HG03196 (cell line): ENCODE results near the gene PKNOX2.

ENCODE experiments used
- ATAC-seq: cut with Tn5 transposase; IDR thresholded peaks from one replicate; pipeline ENCODE4 v1.9.1; 2021; ENCODE audit not compliant: unreplicated experiment

PKNOX2 gene

DNA sequence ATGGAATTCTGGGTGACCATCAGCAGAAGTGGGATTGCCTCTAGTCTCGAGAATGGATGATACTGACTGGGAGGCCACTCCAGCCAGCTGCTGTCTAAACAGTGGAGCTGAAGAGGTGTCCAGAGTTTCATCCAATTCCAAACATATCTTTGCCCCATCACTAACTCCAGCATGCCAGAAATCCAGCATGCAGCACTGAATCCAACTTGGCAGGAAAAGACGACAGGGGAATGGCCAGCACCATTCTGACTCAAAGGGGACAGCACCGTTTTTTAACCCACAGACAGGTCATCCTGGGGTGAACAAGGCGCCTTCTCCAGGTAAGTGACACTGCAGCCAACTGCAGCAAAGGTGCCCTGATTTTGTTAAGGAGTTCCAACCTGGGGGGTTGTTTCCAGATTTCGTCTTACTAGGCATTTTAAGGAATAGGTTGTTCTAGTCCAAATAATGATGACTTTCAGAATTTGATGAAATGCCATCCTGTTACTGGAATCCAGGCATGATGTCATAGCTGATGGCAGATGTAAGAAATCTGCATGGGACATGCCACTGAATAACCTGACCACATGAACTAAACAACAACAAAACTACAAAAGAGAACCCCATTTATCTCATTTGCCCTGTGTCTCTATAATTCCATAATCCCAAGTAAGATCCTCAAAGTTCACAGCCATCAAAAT lies 299.2 kb downstream of the PKNOX2 start:
- ATAC-seq, result no peak

DNA sequence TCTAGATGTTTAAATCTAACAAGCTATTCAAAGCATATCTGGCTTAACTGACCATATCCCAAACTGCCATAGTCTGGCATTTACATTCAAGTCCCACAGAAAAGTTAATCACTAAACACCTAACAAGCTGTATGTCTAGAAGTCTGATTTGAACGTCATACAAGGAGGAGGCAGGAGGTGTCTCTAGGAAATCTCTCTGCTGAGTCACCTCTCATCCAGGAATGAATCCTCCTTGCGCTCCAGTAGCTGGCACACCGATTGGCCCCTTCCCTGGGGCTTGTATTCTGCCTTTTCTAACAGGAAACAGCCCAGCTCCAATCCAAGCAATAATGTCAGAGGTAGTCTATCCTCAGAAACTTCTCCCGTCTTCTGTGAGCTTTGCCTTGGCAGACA lies 299.7 kb downstream of the PKNOX2 start:
- ATAC-seq, result no peak

DNA sequence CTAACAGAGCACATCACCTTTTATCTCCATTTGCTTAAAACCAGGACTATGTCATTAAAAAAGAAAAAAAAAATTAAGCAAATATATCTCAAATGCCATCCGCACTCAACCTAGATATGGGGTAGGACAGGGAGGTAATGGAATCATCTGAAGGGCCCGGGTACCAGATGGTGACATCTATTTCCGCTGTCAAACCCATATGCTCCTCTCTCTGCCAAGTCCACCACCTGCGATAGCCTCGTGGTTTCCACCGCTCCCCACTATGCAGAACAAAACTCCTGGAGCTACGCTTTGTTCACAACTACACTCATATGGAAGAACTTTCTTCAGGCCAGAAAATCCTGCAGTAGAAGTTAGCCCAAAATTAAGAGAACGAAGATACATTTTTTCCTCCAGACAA lies 300.1 kb downstream of the PKNOX2 start:
- ATAC-seq, result no peak

DNA sequence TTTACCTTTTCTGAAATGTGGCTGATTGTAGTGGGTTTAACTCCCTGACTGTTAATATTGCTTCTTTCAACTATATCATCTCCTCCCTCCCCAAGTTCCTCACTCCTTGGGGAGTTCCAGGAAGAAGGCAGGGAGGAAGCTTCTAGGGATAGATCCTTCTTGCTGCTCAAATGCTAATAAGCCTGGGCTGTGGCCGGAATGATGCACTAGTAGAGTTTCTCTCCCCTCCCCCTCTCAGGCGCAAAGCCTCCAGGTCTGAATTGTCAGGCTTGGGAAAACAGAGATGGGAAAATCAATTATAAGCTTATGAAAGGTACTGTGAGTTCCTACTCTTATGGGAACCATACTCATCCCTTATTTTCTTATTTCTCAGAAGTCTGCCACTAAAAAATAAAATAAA lies 300.7 kb downstream of the PKNOX2 start:
- no peak for ATAC-seq

DNA sequence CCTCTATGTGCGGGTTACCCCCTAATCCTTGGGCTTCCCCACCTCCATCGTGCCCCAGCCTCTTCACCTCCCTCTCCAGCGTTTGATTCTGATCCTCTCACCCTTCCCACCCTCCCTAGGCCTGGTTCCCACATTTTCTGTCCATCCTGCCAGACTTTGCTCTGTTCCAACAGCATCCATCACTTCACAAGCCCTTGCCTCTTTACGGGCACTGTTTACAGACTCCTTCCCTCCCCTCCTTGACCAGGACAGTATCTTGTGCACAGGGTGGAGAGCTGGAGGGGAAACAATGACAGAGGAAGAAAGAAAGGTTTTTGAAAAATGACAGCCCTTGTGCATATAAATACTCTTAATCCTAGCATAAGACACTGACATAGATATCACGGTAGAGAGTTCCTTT lies 301.1 kb downstream of the PKNOX2 start:
- ATAC-seq, result no peak

DNA sequence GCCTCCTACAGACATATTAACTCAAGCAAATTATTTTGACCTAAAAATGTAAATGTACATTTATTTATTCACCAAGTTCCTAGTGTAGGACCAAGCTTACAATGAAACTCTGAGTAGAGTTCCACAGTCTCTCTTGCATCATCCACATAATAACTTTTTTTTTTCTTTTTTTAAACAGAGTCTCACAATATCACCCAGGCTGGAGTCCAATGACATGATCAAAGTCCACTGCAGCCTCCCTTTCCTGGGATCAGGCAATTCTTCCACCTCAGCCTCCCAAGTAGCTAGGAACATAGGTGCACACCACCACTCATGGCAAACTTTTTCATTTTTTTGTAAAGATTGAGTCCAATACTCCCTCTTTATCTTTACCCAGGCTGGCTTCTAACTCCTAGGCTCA lies 303.5 kb downstream of the PKNOX2 start:
- ATAC-seq, result no peak

DNA sequence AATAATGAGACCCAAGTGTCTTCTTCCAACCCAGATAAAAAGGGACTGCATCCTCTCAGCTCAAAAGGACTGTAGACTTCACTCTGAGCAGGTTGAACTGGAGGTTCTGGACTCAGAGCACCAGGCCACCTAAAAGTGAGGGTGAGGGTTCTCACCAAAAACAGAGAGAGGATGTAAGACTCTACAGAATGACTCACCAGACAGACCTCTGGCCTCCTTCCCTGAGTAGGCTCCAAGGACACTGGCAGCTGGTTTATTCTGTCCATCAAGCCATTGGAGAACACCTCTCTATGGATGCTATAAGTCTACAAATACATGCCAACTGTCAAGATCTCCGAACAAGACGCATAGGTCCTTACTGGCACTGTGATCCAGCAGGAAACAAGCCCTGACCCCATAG lies 304.3 kb downstream of the PKNOX2 start:
- no peak for ATAC-seq

DNA sequence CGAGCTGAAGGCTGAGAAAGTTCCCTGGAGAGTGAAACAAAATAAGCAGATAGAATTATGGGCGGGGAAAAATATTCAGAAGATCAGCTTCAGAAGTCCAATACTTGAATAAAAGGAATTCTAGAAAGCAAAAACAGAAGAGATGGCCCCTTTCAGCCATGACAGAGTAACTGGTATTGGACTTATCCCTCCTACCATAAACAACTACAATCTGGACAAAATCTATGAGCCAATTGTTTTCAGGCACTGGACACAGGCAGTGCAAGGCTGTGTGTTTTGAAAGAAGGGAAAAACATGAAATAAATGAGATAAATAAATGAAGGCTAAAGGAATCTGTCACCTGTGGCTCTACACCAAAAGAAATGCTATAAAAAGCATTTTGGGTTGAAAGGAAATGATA lies 305.8 kb downstream of the PKNOX2 start:
- no peak for ATAC-seq

DNA sequence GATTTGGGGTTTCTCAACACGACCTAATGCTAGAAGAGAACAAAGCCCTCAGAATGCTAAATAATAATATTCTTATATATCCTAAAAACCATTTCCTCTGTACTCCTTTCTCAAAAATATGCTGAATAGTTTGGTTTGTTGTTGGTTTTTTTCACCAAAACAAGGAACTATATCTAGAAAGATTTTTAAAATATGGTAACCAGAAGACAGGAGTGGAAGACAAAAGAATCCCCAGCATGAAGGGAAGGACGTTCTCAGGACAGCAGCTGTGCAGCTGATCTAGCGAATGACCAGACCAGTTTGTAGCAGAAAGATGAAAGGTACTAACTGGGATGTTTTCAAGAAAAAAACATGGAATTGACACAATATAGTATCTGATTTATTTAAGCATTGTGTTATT lies 312.2 kb downstream of the PKNOX2 start:
- ATAC-seq, result no peak

DNA sequence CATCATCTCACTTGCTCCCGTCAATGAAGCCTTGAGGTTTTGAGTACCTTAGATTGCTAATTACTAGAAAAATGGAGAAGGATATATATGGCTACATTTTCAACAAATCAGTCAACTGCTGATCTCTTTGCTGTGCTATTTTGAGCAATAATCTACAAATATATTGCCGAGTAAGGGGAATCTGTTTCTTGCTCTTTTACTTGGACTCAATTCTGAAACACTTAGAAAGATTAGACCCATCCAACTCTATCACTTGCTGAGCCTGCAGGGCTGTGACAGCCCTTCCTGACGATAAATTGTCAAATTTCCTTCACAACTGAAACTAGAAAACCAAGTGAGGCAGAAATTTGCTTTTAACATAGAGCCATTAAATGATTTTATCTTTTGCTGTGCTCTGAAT lies 314.6 kb downstream of the PKNOX2 start:
- ATAC-seq, result no peak

DNA sequence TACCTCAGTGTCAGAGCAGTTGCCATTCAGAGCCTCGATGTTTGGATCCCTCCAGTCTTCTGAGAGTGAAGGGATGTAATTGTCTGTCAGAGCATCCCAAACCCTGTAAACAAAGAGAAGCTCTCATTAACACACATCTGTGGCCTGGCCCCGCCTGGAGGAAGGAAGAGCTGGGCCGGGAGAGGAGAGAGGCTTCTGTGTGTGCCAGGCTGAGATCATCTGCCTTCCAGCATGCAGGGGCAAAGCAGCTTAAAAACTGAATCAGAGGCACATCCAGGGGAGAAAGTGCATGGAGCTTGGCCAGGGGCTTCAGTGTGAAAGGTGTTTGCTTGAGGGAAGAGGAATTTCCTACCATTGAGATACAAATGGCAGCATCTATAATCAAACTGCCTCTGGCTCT lies 317.0 kb downstream of the PKNOX2 start:
- no peak for ATAC-seq
